Stimulated activated CD8-positive, alpha-beta memory T cell treated with anti-CD3 and anti-CD28 coated beads, Interleukin-15, amount 100 ng/mL, for 48 hours (primary cell): ENCODE measurements around the gene CCDC15.

Source experiments
- DNase-seq, 2 donors: peaks; one replicate each; pipeline ENCODE4 v3.0.0-alpha.2; 2020; ENCODE audit warnings: low read depth in 2 of 2

The CCDC15 gene, protein sequence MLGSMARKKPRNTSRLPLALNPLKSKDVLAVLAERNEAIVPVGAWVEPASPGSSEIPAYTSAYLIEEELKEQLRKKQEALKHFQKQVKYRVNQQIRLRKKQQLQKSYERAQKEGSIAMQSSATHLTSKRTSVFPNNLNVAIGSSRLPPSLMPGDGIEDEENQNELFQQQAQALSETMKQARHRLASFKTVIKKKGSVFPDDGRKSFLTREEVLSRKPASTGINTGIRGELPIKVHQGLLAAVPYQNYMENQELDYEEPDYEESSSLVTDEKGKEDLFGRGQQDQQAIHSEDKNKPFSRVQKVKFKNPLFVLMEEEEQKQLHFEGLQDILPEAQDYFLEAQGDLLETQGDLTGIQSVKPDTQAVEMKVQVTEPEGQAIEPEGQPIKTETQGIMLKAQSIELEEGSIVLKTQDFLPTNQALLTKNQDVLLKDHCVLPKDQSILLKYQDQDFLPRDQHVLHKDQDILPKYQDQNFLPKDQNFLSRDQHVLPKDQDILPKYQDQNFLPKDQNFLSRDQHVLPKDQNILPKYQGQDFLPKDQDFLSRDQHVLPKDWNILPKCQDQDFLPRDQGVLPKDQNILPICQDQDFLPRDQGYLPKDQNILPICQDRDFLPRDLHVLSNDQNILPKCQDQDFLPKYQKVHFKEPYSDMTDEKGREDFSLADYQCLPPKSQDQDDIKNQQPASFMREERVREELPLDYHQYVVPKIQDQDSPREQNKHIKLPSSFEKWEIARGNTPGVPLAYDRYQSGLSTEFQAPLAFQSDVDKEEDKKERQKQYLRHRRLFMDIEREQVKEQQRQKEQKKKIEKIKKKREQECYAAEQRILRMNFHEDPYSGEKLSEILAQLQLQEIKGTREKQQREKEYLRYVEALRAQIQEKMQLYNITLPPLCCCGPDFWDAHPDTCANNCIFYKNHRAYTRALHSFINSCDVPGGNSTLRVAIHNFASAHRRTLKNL

DNA sequence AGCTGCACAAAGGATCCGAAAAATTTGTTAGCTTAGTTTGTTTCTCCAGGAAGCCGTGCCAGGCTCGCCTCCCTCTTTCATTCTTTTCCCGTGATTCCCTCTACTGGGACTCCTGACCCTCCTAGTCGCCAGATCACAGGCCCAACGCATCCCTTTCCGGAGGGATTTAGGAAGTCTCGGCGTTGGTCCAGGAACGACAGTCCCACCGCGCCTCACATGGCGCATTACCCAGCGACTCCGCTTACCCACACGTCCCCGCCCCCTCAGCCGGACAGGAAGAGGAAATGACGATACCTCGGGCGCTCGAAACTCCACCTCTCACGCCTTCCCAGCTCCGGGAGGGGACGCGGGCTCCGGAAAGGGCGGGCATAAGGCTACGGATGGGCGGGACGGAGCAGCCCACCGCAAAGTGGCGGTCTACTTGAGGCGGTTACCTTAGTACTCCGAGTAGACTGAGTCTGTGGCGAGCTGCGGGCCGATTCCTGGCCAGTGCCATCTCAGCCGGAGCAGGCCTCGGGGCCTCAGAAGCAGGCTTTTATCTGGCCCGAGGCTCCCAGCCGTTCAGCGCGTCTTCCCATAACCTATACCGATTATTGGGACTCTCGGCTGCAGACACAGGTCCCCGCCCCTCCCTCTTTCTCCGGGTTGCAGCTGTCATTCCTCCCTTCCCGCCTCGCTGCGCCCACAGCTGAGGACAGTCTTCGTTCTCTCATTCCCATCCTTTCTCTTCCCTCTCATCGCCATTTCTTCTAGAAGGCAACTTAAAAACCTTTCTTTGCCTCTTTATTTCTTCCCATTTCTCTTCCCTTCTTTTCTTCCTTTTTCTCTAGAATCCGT, at the start of gene CCDC15:
TSS of gene CCDC15 (plus strand) at position 450 of the 837 bp plus-strand sequence. CDS start 531 bp downstream, outside the sequence.
- DNase-seq = peak; percentile 92 to 93

DNA sequence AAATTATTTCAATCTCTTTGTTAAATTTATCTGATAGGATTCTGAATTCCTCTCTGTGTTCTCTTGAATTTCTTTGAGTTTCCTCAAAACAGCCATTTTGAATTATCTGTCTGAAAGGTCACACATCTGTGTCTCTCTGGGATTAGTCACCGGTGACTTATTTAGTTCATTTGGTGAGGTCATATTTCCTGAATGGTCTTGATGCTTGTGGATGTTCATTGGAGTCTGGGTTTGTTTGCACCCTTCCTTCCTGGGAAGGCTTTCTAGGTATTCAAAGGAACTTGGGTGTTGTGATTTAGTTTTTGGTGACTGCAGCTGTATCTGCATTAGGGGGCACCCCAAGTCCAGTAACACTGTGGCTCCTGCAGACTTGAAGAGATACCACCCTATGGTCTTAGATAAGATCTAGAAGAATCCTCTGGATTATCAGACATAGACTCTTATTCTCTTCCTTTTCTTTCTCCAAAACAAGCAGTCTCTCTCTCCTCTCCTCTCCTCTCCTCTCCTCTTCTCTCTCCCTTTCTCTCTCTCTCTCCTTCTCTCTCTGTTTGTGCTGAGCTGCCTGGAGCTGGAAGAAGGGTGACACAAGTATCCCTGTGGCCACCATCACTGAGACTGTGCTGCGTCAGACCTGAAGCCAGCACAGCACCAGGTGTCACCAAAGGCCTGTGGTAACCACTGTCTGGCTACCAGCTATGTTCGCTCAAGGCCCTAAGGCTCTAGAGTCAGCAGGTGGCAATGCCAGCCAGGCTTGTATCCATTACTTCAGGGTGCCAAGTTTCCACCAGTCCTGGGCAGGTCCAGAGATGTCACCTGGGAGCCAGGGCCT, 38.2 kb upstream of the CCDC15 start:
- no peak for DNase-seq

DNA sequence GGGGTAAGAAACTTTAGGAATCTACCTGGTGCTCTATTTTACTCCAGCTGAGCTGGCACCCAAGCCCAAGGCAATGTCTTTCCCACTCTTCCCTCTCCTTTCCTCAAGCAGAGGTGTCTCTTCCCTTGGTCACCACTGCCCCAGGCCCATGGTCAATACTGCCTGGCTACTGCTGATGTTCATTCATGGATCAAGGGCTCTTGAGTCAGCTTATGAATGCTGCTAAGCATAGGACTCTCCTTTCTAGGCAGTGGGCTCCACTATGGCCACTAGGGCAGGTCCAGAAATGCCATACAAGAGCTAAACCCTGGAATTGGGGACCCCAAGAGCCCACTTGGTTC, 37.7 kb upstream of the CCDC15 start:
- DNase-seq = no peak

DNA sequence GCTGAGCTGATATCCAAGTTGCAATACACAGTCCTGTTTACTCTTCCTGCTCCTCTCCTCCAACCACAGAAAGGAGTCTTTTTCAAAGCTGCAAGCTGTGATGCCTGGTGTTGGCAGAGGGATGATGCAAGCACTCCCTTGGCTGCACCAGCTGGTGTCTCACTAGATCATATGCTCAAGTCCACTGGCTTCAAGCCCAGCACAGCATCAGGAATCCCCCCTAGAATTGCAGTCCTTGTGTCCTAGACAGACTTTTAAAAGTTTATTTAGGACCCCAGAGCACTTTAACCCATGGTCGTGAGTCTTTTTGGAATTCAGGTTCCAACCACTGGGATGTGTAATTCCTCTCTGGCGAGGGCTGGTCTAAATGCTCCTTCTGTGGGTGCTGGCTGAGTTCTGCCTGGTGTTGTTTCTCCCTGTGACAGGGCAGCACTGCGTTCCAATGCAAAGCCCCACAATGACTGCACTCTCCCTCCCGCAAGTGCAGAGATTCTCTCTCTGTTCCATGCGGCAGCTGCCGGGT, 36.8 kb upstream of the CCDC15 start:
- no peak for DNase-seq

DNA sequence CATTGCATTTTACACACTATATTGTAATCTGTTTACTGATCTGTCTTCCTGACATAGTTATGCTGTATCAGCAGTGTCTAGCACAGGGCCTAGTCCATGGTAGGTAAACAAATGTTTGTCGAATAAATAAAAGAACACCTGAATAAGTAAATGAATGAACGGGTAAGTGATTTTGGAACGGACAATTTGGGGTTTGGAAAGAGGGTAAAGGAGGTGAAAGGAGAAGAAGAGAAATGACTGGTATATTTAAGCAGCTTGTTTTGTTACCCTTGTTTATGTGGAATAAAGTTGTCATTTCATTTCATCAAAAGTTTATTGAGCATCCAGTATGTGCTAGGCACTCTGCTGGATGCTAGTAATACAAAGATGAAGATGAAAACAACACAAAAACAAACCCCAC, 35.1 kb upstream of the CCDC15 start, which contains the start of gene HEPN1:
TSS of gene HEPN1 (plus strand) at position 301 of the 400 bp plus-strand sequence.
- no peak for DNase-seq

DNA sequence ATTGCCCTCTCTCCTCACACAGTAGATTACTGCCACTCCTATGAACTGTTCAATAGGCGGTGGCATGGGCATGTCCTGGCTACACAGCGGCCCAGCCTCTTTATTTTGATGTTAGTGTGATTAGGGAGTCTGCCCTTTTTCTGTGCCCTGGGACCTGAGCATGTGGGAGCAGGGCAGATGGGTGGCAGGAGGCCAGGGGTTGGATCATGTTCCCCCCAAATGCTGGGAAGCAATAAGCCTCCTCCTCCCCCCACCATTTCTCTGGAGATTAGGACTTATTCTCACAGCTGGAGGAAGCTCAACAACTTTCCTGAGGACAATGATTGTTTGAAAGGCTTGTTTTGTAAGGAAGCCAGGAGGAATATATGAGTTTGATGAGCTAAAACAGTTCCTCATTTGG, 34.1 kb upstream of the CCDC15 start:
- no peak for DNase-seq

DNA sequence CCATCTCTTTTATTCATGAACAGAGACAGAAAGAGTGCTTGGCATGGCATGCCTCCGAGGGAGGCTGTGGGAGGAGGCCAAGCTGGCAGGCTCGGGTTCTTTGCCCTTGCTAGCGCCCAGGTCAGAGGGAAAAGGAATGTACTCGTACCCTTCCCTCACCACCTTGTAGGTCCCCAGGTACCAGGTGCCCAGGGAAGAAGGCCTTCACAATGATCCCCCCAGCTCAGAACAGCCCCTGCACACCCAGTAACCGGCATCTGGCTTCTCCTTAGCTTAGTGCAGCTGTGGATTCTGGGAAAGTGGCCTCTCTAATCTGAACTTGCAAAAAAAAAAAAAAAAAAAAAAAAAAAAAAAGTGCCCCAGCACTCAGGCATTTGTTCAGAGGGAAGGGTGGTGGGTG, 33.6 kb upstream of the CCDC15 start:
- no peak for DNase-seq

DNA sequence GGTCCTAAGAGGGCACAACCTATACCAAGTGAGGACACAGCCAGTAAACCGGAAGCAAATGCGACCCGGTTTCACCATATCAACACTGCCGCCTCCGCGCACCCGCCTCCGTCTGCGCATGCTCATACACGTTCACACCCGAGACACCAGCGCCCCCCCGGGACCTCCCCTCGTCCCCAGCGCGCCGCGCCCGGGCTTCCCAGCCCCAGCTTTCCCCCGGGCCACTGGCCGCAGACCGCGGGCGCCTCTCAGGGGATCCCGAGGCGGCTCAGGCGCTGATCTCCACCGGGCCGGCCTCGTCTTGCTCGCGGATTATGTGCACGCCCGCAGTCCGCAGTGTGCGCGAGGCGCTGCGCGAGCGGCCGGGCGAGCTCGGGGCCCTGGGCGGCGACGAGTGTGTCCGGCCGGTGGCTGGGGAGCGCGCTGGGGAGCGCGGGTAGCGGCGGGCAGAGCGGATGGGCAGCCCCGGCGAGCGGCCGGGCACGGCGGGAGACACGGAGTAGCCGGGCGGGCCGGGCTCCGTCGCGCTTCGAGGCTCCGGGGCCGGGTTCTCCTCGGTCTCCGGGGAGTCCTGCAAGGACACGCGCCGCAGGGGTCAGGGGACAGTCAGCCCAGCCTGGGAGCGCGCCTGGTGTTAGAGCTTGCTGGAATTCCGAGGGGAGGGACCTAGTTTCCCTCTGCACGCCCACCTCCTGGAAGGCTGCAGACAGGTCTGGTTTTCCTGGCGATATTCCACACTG, 33.0 kb upstream of the CCDC15 start:
- DNase-seq = peak; percentile 64 to 69

DNA sequence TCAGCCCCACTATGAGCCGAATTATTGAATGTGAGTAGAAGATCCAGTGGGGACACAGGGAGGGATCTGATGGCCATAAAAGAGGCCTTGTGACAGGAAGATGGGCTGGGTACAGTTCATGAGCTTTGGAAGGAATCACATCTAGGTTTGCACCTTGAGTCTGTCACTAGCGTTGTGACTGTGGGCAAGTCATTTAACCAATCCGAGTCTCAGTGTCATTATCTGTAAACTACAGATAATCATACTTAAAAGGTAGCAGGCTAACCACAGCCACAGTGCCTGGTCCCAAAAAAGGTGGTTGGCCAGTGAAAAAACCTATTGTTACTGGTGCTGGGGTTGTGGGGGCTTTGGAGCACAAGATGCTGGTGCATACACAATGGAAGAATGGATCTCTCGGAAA, 31.2 kb upstream of the CCDC15 start:
- DNase-seq = no peak

DNA sequence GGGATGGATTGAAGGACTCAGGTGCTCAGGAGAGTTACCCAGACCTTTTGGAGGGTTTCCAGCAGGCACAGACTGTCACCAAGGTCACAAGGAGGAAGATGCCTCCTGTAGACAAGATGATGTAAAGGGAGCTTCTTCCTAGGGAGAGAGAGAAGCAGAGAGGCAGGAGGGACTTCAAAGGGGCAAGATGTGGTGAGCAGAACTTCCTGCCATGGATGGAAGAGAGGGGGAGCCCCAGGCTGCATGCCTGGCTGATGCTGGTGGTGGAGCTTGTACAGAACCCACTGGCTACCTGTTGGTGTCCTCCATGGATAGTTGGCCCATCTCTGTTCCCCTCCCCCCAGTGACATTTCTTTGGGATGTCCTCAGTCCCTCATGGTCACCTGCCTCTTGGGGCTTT, 30.7 kb upstream of the CCDC15 start:
- no peak for DNase-seq

DNA sequence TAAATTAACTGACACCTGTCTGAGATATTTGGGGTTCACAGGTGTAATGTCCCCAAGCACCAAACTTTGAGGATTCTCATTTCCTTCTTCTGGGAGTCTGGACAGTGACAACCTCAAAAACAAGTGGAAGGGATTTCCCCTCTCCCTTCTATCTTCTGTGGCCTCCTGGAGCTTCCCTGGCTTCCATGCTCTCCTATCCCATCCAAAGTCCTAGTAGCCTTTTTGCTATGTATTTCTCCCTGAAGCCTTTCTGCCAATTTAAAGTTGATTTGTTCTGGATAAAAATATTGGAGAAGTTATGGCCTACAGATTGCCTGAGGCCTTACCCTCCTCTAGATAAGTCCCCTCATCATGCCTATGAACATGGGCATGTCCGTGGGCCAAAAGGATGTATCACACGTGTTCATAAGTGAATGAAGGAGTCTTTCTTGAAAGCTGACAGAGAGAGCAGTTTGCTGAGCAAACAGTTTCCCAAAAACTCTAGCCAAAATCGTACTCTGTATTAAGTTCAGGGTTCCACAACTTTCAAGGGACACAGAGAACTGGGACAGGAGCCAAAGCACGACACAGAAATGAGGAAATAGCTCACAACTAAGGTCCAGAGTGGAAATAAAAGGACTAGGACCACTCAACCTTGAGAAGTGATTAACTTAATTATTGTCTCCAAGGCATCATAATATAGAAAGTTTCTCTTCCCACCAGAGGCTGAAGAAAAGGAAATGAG, 24.9 kb upstream of the CCDC15 start:
- DNase-seq = no peak

DNA sequence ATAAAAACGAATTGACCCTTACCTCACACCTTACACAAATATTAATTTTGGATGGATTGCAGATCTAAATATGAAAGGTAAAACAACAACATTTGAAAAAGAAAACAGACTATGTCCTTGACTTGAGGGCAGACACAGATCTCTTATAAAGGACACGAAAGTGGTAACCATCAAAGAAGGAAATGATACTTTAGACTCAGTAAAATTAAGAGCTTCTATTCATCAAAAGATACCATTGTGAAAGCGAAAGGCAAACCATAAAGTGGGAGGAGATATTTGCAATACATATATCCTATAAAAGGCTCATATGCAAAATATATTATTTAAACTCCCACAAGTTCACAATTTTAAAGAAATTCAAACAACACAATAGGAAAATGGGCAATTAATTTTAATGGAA, 23.2 kb upstream of the CCDC15 start:
- no peak for DNase-seq

DNA sequence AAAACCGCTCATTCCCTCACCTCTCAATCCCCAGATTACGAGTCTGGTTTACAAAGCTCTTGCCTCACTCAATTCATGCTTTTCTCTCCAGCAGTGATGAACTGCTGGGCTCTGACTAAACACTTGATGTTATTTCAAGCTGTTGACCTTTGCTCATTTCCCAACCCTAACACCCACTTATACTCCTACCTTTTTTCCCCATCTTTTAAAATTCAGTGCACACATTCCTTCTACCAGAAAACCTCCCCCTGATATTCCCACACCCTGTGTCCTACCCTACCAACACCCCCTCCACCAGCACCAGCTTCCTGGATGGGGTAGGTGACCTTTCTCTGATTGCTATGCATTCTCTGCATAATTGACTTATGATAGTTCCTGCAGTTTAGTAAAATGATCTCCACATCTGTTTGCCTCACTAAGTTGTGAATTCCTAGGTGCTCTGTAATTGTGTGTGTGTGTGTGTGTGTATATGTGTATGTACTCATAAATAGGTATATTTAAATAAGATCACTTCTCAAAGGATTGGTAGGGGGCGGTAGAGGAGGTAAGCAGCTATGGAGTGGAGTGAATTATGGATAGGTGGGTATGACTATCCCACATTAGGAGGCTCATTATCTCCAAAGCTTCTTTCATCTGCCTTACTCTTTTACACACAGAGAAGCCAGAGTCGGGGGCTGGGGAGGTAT, 19.0 kb upstream of the CCDC15 start:
- no peak for DNase-seq

DNA sequence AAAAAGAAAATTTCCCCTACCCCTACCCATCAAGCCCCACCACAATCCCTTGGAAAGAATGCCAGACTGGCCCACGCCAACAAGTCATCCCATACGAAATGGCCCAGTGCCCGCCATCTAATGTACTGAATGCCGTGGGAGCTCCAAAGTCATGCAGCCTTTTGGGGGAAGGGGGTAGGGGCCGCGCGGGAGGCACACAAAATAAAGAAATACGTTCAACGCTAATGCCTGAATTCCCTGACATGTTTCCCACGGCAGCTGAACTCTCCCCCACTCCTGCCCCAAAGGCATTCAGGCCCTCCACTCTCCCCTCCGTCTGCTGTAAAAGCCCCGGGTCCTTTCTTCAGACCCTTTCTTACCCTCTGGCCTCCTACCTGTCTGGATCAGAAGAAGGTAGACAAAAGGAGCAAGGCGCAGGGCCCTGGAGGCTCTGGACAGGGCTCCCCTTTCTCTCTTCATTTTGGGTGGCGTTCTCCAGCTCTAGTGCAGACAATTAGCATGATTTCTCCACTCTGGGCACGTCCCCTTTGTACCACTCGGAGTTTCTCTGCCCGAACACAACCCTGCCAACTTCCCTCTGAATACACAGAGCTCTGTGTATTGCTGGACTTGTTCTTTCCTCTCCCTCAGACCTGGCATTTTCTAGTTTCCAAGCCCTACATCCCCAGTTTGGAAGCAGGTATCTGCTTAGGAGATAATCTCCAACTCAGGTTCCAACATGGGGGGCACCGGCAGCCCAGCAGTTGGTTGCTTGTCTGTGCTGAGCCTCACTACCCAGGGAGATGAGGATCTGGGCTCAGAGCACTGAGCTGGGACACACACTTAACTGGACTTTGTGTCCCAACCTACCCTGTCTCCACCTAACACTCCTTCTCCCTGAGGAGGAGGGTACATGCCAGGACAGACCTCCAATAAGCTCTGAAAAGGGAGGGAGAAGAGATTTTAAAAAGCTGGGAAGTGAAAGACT, 18.2 kb upstream of the CCDC15 start, which contains the start of gene HEPACAM:
TSS of gene HEPACAM (minus strand) at position 500 of the 967 bp plus-strand sequence. CDS start at position 459, 41 bp downstream.
- no peak for DNase-seq

DNA sequence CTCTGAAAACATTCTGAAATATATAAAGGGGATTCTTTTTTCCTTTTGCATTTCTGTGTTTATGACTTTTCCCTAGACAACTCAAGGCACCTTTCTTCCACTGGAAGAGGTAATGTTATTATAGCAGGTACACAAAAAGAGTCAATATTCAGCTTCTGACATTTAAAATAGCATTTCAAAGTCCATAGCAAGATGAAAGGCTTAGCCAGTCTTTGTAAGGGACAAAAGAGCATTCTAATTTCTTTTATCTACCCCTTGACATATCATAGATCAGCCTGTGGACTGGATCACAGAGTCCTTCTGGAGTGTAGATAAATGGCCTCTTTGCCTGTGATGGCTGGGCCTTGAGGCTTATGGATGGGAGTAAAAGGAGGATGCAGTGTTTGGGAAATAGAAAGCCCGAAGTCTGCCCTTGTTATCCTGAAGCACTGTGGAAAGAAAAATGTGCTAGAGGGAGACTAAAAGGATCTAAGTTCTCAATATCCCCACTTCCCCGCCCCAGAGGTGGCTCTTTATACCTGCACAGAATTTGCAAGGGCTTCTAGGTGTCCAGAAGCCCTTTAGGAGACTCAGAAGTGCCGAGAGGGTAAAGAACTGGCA, 16.6 kb upstream of the CCDC15 start:
- DNase-seq = no peak

DNA sequence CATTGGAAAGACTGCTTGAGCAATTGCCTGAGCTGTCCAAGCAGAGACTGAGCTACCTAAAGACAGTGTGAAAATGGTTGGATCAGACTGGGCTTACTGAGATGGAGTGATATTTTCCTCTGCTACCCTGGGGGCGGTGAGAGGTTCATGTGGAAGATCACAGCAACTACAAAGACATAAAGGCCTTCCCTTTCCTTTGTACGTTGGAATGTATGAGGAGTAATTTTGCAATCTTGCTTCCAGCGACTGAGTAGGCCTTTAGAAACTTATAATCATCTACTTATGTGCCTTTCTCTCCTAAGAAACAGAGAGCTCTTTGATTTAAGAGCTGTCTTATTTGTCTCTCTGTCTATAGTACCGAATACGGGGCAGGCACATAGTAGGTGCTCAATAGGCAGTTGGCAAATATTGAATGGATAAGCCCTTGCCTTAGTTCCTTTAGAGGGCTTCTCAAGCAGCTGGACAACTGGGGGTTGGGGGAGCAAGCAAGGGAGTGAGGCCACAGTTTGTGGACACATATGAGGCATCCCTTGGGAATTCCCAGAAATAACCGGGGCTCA, 15.7 kb upstream of the CCDC15 start:
- no peak for DNase-seq

DNA sequence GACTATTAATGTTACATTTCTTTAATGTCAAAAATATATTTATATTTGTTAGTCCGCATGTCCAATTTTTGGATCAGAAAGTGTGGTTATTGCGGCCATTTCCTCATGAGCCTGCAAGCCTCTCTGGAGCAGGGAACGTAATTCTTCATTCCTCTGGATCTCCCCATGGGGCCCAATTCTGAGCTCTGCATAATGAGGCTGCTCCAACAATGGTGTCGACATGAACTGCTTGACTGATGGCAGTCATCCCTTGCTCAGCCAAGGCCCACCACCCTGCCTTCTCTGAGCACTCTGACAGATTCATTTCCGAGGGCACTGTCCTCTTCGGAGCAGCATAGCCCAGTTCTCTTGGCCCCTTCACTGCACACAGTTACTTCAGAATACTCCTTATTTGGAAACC, 15.0 kb upstream of the CCDC15 start:
- DNase-seq = no peak
